ENCODE data around the gene PARM1. TPM values are rescaled to one million over a fixed set of nuclear protein-coding genes. Genes with fewer than 3 reads are reported as not detected.
"Not testable (repeated sequence)": the region's sequence is repeated elsewhere in the genome, so short reads cannot be mapped to it uniquely, and the experiment has no call there.

The PARM1 gene
- total and polyA plus RNA-seq, 2 experiments from 2014 or later, result 4.9 to 10.4 TPM

GRCh38 chr4:74990276-74990875, 57.5 kb downstream of the PARM1 start:
- Histone ChIP-seq H3K4me3 (no peak overlapping the region), H3K4me1 (ENCODE audit: insufficient read depth) (no peaks in the 10 kb centered on the region), H2AFZ (no peak overlapping the region), H3K9me2 (ENCODE audit: insufficient read depth) (no peaks in the 10 kb centered on the region; the same call in 1 of the 2 replicates), H3K79me2 (replicated peaks; ENCODE audit: insufficient read depth) (no peaks in the 10 kb centered on the region), H3F3A (replicated peaks; ENCODE audit: low read depth) (no peaks in the 10 kb centered on the region), H3K27me3 (ENCODE audit: insufficient read depth) (no peaks in the 10 kb centered on the region), H3K4me2 (no peak overlapping the region), H4K20me1 (replicated peaks; ENCODE audit: insufficient read depth) (no peaks in the 10 kb centered on the region), H3K36me3 (ENCODE audit: insufficient read depth) (no peaks in the 10 kb centered on the region), H3K27ac (ENCODE audit: low read depth) (no peak overlapping the region)
- TF ChIP-seq ZNF331 (CRISPR knock-in tag; IDR thresholded peaks at IDR 0.05; ENCODE audit: low read depth), result no peak
- TF ChIP-seq EZH2 (IDR thresholded peaks at IDR 0.05; ENCODE audit: low read depth, unreplicated experiment), result no peak
- TF ChIP-seq POLR2AphosphoS5 (IDR thresholded peaks at IDR 0.05; ENCODE audit: low read depth), result no peak
- TF ChIP-seq ZNF114 (CRISPR knock-in tag; IDR thresholded peaks at IDR 0.05), result no peak
- no peak for TF ChIP-seq CREB1 (CRISPR knock-in tag; IDR thresholded peaks at IDR 0.05; ENCODE audit: low read depth)
- no peak for TF ChIP-seq REST (IDR thresholded peaks at IDR 0.05; ENCODE audit: unreplicated experiment)
- no peak for TF ChIP-seq EZH2phosphoT487 (IDR thresholded peaks at IDR 0.05; ENCODE audit: unreplicated experiment)
- peaks cover 4% of the 10 kb centered on the region; the same call in 1 of the 3 replicates for H3K4me1 Mint-ChIP-seq
- no peaks in the 10 kb centered on the region for H3K9me3 Mint-ChIP-seq
- no peak for ATAC-seq
- H3K27ac Mint-ChIP-seq, result no peak overlapping the region
- H3K4me3 Mint-ChIP-seq, result no peak overlapping the region
- DNase-seq (ENCODE audit: low spot score), result no peak
- H3K27me3 Mint-ChIP-seq (ENCODE audit: insufficient read depth, low read depth, poor library complexity), result peaks cover 2% of the 10 kb centered on the region
- H3K36me3 Mint-ChIP-seq (ENCODE audit: low read depth), result no peaks in the 10 kb centered on the region

GRCh38 chr4:74994436-74994835, 61.5 kb downstream of the PARM1 start:
- H3K36me3 Mint-ChIP-seq (ENCODE audit: low read depth); DNase-seq (ENCODE audit: low spot score); H3K4me3 Mint-ChIP-seq; H3K27me3 Mint-ChIP-seq (ENCODE audit: insufficient read depth, low read depth, poor library complexity); H3K4me1 Mint-ChIP-seq; H3K9me2 ChIP-seq (ENCODE audit: insufficient read depth); H3K27ac Mint-ChIP-seq; H3K4me1 ChIP-seq (ENCODE audit: insufficient read depth); H3K36me3 ChIP-seq (ENCODE audit: insufficient read depth); H3K27ac ChIP-seq (ENCODE audit: low read depth); H3K9me3 Mint-ChIP-seq; H4K20me1 ChIP-seq (replicated peaks; ENCODE audit: insufficient read depth); H3K79me2 ChIP-seq (replicated peaks; ENCODE audit: insufficient read depth); ATAC-seq; H3K27me3 ChIP-seq (ENCODE audit: insufficient read depth); H2AFZ ChIP-seq; H3K4me2 ChIP-seq; H3K4me3 ChIP-seq; H3F3A ChIP-seq (replicated peaks; ENCODE audit: low read depth): not testable (repeated sequence)

- DNase-seq (ENCODE audit: low spot score), result no peak
- H3K4me1 Mint-ChIP-seq, result no peaks in the 10 kb centered on the region
- no peak for TF ChIP-seq STAT1 (IDR thresholded peaks at IDR 0.05; ENCODE audit: unreplicated experiment)
These were observed 64.1 kb downstream of the PARM1 start for GRCh38 chr4:74996996-74997395.

More at GRCh38 chr4:74996996-74997395, 64.1 kb downstream of the PARM1 start:
- no peak overlapping the region for H3K4me3 ChIP-seq
- Mint-ChIP-seq H3K9me3 (no peaks in the 10 kb centered on the region), H3K27me3 (ENCODE audit: insufficient read depth, low read depth, poor library complexity) (peaks cover 2% of the 10 kb centered on the region), H3K4me3 (no peak overlapping the region), H3K36me3 (ENCODE audit: low read depth) (no peaks in the 10 kb centered on the region), H3K27ac (no peak overlapping the region)
- no peak overlapping the region for H2AFZ ChIP-seq
- no peaks in the 10 kb centered on the region for H3K4me1 ChIP-seq (ENCODE audit: insufficient read depth)
- H3K36me3 ChIP-seq (ENCODE audit: insufficient read depth), result no peaks in the 10 kb centered on the region
- H3K9me2 ChIP-seq (ENCODE audit: insufficient read depth), result no peaks in the 10 kb centered on the region
- no peaks in the 10 kb centered on the region for H3F3A ChIP-seq (replicated peaks; ENCODE audit: low read depth)
- H3K27me3 ChIP-seq (ENCODE audit: insufficient read depth), result no peaks in the 10 kb centered on the region
- H3K4me2 ChIP-seq, result no peak overlapping the region
- H4K20me1 ChIP-seq (replicated peaks; ENCODE audit: insufficient read depth), result no peaks in the 10 kb centered on the region
- H3K27ac ChIP-seq (ENCODE audit: low read depth), result no peak overlapping the region
- H3K79me2 ChIP-seq (replicated peaks; ENCODE audit: insufficient read depth), result no peaks in the 10 kb centered on the region
- ATAC-seq, result no peak
